ENCODE measurements around the gene PARP6.

PARP6 gene

GRCh38 chr15:72202302-72202701 is 70.1 kb downstream of the PARP6 start:
- H3K4me2 ChIP-seq, result no peak overlapping the region; the same call in 1 of the 2 replicates
- TF ChIP-seq CTCF (conservative IDR thresholded peaks at IDR 0.05; ENCODE audit: low read depth, low read length), result no peak
- H2AFZ ChIP-seq (ENCODE audit: low read depth), result no peak overlapping the region
- H3K9ac ChIP-seq, result no peak overlapping the region
- no peak overlapping the region for H3K4me3 ChIP-seq (IDR thresholded peaks at IDR 0.05; ENCODE audit: insufficient read depth, low read depth, low read length)
- no peaks in the 10 kb centered on the region for H3K27me3 ChIP-seq (ENCODE audit: insufficient read depth, low read depth)
- H3K27ac ChIP-seq, result peak overlapping the region; percentile 32; the same call in 1 of the 2 replicates
- peaks cover 38% of the 10 kb centered on the region; the same call in 1 of the 2 replicates for H3K36me3 ChIP-seq (ENCODE audit: insufficient read depth)
- H3K4me1 ChIP-seq (ENCODE audit: low read depth, poor library complexity, severe bottlenecking), result peaks cover 55% of the 10 kb centered on the region
- no peaks in the 10 kb centered on the region; the same call in 1 of the 2 replicates for H3K79me2 ChIP-seq (ENCODE audit: insufficient read depth, low read depth)
- H4K20me1 ChIP-seq (ENCODE audit: insufficient read depth), result 0 out of 2 replicates have a peak, but pooled peaks cover 10% of the 10 kb centered on the region

- Histone ChIP-seq H3K27ac (peak overlapping the region; percentile 32; the same call in 1 of the 2 replicates), H3K36me3 (ENCODE audit: insufficient read depth) (peaks cover 36% of the 10 kb centered on the region; the same call in 1 of the 2 replicates), H3K4me2 (peak overlapping the region; percentile 1; the same call in 1 of the 2 replicates), H3K4me1 (ENCODE audit: low read depth, poor library complexity, severe bottlenecking) (peaks cover 55% of the 10 kb centered on the region), H2AFZ (ENCODE audit: low read depth) (no peak overlapping the region), H3K27me3 (ENCODE audit: insufficient read depth, low read depth) (no peaks in the 10 kb centered on the region), H3K9ac (no peak overlapping the region), H3K4me3 (IDR thresholded peaks at IDR 0.05; ENCODE audit: insufficient read depth, low read depth, low read length) (no peak overlapping the region), H4K20me1 (ENCODE audit: insufficient read depth) (0 out of 2 replicates have a peak, but pooled peaks cover 10% of the 10 kb centered on the region), H3K79me2 (ENCODE audit: insufficient read depth, low read depth) (no peaks in the 10 kb centered on the region; the same call in 1 of the 2 replicates)
- no peak for TF ChIP-seq CTCF (conservative IDR thresholded peaks at IDR 0.05; ENCODE audit: low read depth, low read length)
Observed at GRCh38 chr15:72201391-72201921, 70.9 kb downstream of the PARP6 start.

GRCh38 chr15:72200395-72201237 is 71.7 kb downstream of the PARP6 start:
- Histone ChIP-seq H4K20me1 (ENCODE audit: insufficient read depth) (0 out of 2 replicates have a peak, but pooled peaks cover 10% of the 10 kb centered on the region), H3K79me2 (ENCODE audit: insufficient read depth, low read depth) (no peaks in the 10 kb centered on the region; the same call in 1 of the 2 replicates), H3K4me1 (ENCODE audit: low read depth, poor library complexity, severe bottlenecking) (peaks cover 49% of the 10 kb centered on the region), H2AFZ (ENCODE audit: low read depth) (no peak overlapping the region), H3K4me3 (IDR thresholded peaks at IDR 0.05; ENCODE audit: insufficient read depth, low read depth, low read length) (no peak overlapping the region), H3K27ac (peak overlapping the region; percentile 32; the same call in 1 of the 2 replicates), H3K4me2 (no peak overlapping the region), H3K27me3 (ENCODE audit: insufficient read depth, low read depth) (no peaks in the 10 kb centered on the region), H3K36me3 (ENCODE audit: insufficient read depth) (peaks cover 32% of the 10 kb centered on the region; the same call in 1 of the 2 replicates), H3K9ac (no peak overlapping the region)
- no peak for TF ChIP-seq CTCF (conservative IDR thresholded peaks at IDR 0.05; ENCODE audit: low read depth, low read length)

GRCh38 chr15:72199721-72200212 is 72.6 kb downstream of the PARP6 start:
- peak; percentile 82 for TF ChIP-seq CTCF (conservative IDR thresholded peaks at IDR 0.05; ENCODE audit: low read depth, low read length)
- Histone ChIP-seq H3K4me1 (ENCODE audit: low read depth, poor library complexity, severe bottlenecking) (peaks cover 41% of the 10 kb centered on the region), H4K20me1 (ENCODE audit: insufficient read depth) (0 out of 2 replicates have a peak, but pooled peaks cover 2% of the 10 kb centered on the region), H2AFZ (ENCODE audit: low read depth) (no peak overlapping the region), H3K27ac (peak overlapping the region; percentile 12; the same call in 1 of the 2 replicates), H3K79me2 (ENCODE audit: insufficient read depth, low read depth) (no peaks in the 10 kb centered on the region; the same call in 1 of the 2 replicates), H3K27me3 (ENCODE audit: insufficient read depth, low read depth) (no peaks in the 10 kb centered on the region), H3K9ac (no peak overlapping the region), H3K36me3 (ENCODE audit: insufficient read depth) (peaks cover 26% of the 10 kb centered on the region; the same call in 1 of the 2 replicates), H3K4me3 (IDR thresholded peaks at IDR 0.05; ENCODE audit: insufficient read depth, low read depth, low read length) (no peak overlapping the region), H3K4me2 (no peak overlapping the region)
